Skeletal muscle tissue (tissue), 4 donors: ENCODE data around the gene HLA-B. TPM values are rescaled to one million over a fixed set of nuclear protein-coding genes. Genes with fewer than 3 reads are reported as not detected.

ENCODE experiments used
- H3K27ac ChIP-seq: one replicate; pipeline ENCODE4 v1.7.0; 2013; ENCODE audit warnings: mild to moderate bottlenecking, low read depth, low read length, inconsistent platforms
- H3K27me3 ChIP-seq, 3 donors: one replicate each; pipeline ENCODE4 v1.7.0; 2013; ENCODE audit warnings: low read length in 3 of 3; ENCODE audit not compliant: control insufficient read depth in 3 of 3, insufficient read depth in 3 of 3
- H3K36me3 ChIP-seq, 3 donors: one replicate each; pipeline ENCODE4 v1.7.0; 2013; ENCODE audit warnings: low read length in 3 of 3; ENCODE audit not compliant: control insufficient read depth in 3 of 3, insufficient read depth in 3 of 3
- H3K4me1 ChIP-seq, 3 donors: one replicate each; pipeline ENCODE4 v1.7.0; 2013; ENCODE audit warnings: low read length in 3 of 3, mild to moderate bottlenecking in 3 of 3; ENCODE audit not compliant: control insufficient read depth in 3 of 3, insufficient read depth in 3 of 3
- H3K4me3 ChIP-seq, 3 donors: one replicate each; pipeline ENCODE4 v1.7.0; 2013; ENCODE audit warnings: low read length in 3 of 3
- H3K9ac ChIP-seq, 3 donors: one replicate each; pipeline ENCODE4 v1.7.0; 2013; ENCODE audit warnings: low read length in 3 of 3, mild to moderate bottlenecking in 3 of 3, moderate library complexity in 2 of 3, low read depth in 1 of 3
- H3K9me3 ChIP-seq, 3 donors: one replicate each; pipeline ENCODE4 v1.7.0; 2013; ENCODE audit warnings: low read length in 3 of 3; ENCODE audit not compliant: control insufficient read depth in 3 of 3
- total RNA-seq: library from RNA; depleted of rRNA; stranded (reverse); fragments of >200 nt; gene quantifications from one replicate; pipeline ENCODE4 v1.2.3, GENCODE V29; 2014
- donor health status: Osteomylitis.

Gene HLA-B
- total RNA-seq, 1 donor from 2014 or later: 92.9 TPM

- peaks cover 0 to 3% (median 3%) of the 10 kb centered on the region in 3 donors for H3K36me3 ChIP-seq
- H3K9me3 ChIP-seq: no peaks in the 10 kb centered on the region
- H3K27me3 ChIP-seq: peaks cover 0 to 2% (median 2%) of the 10 kb centered on the region in 3 donors
- H3K4me1 ChIP-seq: peaks cover 0 to 2% (median 2%) of the 10 kb centered on the region in 3 donors
- H3K4me3 ChIP-seq: no peak overlapping the region
- no peak overlapping the region for H3K9ac ChIP-seq
- H3K27ac ChIP-seq: no peak overlapping the region
Observed at GRCh38 chr6:31349301-31349700, 7.7 kb downstream of the HLA-B start.

GRCh38 chr6:31345026-31345730 lies 11.8 kb downstream of the HLA-B start:
- H3K9me3 ChIP-seq: peaks cover 0 to 1% (median 0%) of the 10 kb centered on the region in 3 donors

GRCh38 chr6:31340228-31340627 lies 16.8 kb downstream of the HLA-B start:
- no peaks in the 10 kb centered on the region for H3K4me1 ChIP-seq
- no peaks in the 10 kb centered on the region for H3K36me3 ChIP-seq
- no peak overlapping the region for H3K9ac ChIP-seq
- peaks cover 0 to 2% (median 0%) of the 10 kb centered on the region in 3 donors for H3K27me3 ChIP-seq
- H3K27ac ChIP-seq: no peak overlapping the region
- H3K4me3 ChIP-seq: no peak overlapping the region
- peaks cover 0 to 12% (median 10%) of the 10 kb centered on the region in 3 donors for H3K9me3 ChIP-seq

More at GRCh38 chr6:31345026-31345730, 11.8 kb downstream of the HLA-B start:
- H3K4me1 ChIP-seq: no peaks in the 10 kb centered on the region
- H3K9ac ChIP-seq: no peak overlapping the region
- H3K27me3 ChIP-seq: peaks cover 0 to 2% (median 0%) of the 10 kb centered on the region in 3 donors
- no peak overlapping the region for H3K4me3 ChIP-seq
- H3K36me3 ChIP-seq: no peaks in the 10 kb centered on the region
- no peak overlapping the region for H3K27ac ChIP-seq

- H3K9me3 ChIP-seq: peaks cover 0 to 12% (median 10%) of the 10 kb centered on the region in 3 donors
- no peak overlapping the region for H3K27ac ChIP-seq
- H3K4me1 ChIP-seq: no peaks in the 10 kb centered on the region
- H3K9ac ChIP-seq: no peak overlapping the region
- no peaks in the 10 kb centered on the region for H3K36me3 ChIP-seq
- H3K27me3 ChIP-seq: no peaks in the 10 kb centered on the region
- H3K4me3 ChIP-seq: no peak overlapping the region
Observed at GRCh38 chr6:31339210-31339609, 17.8 kb downstream of the HLA-B start.

- Histone ChIP-seq H3K9ac (no peak overlapping the region), H3K36me3 (no peaks in the 10 kb centered on the region), H3K4me1 (no peaks in the 10 kb centered on the region), H3K27ac (no peak overlapping the region), H3K4me3 (no peak overlapping the region), H3K9me3 (peaks cover 0 to 12% (median 10%) of the 10 kb centered on the region in 3 donors), H3K27me3 (no peaks in the 10 kb centered on the region)
Observed at GRCh38 chr6:31336896-31337496, 20.0 kb downstream of the HLA-B start.

GRCh38 chr6:31332637-31333602 lies 24.1 kb downstream of the HLA-B start:
- peaks cover 0 to 13% (median 7%) of the 10 kb centered on the region in 3 donors for H3K9me3 ChIP-seq
- no peaks in the 10 kb centered on the region for H3K36me3 ChIP-seq
- H3K27ac ChIP-seq: no peak overlapping the region
- H3K4me3 ChIP-seq: no peak overlapping the region
- no peak overlapping the region for H3K9ac ChIP-seq
- no peaks in the 10 kb centered on the region for H3K4me1 ChIP-seq
- no peaks in the 10 kb centered on the region for H3K27me3 ChIP-seq

GRCh38 chr6:31328355-31328960 lies 28.5 kb downstream of the HLA-B start:
- no peak overlapping the region for H3K9ac ChIP-seq
- H3K9me3 ChIP-seq: peaks cover 0 to 2% (median 0%) of the 10 kb centered on the region in 3 donors
- no peak overlapping the region for H3K4me3 ChIP-seq
- H3K36me3 ChIP-seq: no peaks in the 10 kb centered on the region
- H3K27me3 ChIP-seq: no peaks in the 10 kb centered on the region
- no peaks in the 10 kb centered on the region for H3K4me1 ChIP-seq
- H3K27ac ChIP-seq: no peak overlapping the region

- Histone ChIP-seq H3K36me3 (no peaks in the 10 kb centered on the region), H3K9ac (no peak overlapping the region), H3K27ac (no peak overlapping the region), H3K27me3 (peaks cover 0 to 3% (median 0%) of the 10 kb centered on the region in 3 donors), H3K9me3 (no peaks in the 10 kb centered on the region), H3K4me1 (no peaks in the 10 kb centered on the region), H3K4me3 (no peak overlapping the region)
Observed at GRCh38 chr6:31321820-31322219, 35.2 kb downstream of the HLA-B start.

GRCh38 chr6:31321005-31321707 lies 35.8 kb downstream of the HLA-B start:
- no peaks in the 10 kb centered on the region for H3K4me1 ChIP-seq
- H3K27me3 ChIP-seq: peaks cover 0 to 3% (median 0%) of the 10 kb centered on the region in 3 donors
- H3K9me3 ChIP-seq: no peaks in the 10 kb centered on the region
- no peaks in the 10 kb centered on the region for H3K36me3 ChIP-seq
- H3K4me3 ChIP-seq: no peak overlapping the region
- no peak overlapping the region for H3K9ac ChIP-seq
- no peak overlapping the region for H3K27ac ChIP-seq
